HG02938 (cell line): ENCODE data around the gene KRTAP10-1.
"Not testable (repeated sequence)": the region's sequence is repeated elsewhere in the genome, so short reads cannot be mapped to it uniquely, and the experiment has no call there.

ENCODE experiments used
- ATAC-seq: cut with Tn5 transposase; IDR thresholded peaks from one replicate; pipeline ENCODE4 v1.9.1; 2021; ENCODE audit warnings: mild to moderate bottlenecking, moderate library complexity; ENCODE audit not compliant: unreplicated experiment

KRTAP10-1 gene

DNA sequence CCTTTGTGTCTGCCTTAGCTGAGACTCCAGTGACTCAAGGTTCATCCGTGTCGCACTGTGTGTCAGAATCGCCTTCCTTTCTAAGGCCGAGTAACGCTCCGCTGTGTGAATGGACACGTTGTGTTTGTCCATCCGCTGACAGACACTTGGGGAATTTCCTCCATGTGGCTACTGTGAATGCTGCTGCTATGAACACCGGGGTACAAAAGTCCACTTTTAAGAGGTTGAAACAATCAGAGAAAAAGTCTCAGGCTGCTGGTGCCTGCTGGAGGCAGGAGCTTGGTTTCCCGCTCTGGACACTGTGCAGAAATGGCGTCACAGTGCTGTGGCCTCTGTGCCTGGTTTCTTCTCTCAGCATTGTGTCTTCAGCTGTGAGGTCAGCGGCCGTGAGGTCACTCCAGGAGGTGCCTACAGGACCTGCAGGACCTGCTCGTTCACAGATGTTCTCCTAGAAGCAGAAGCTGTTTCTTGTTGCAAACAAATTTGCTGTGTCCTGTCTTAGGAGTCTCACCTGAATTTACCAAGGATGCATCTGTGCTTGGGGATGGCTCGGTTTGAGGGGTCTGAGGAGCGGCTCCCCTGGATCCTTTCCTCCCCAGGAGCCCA, 34.2 kb downstream of the KRTAP10-1 start:
- no peak for ATAC-seq

DNA sequence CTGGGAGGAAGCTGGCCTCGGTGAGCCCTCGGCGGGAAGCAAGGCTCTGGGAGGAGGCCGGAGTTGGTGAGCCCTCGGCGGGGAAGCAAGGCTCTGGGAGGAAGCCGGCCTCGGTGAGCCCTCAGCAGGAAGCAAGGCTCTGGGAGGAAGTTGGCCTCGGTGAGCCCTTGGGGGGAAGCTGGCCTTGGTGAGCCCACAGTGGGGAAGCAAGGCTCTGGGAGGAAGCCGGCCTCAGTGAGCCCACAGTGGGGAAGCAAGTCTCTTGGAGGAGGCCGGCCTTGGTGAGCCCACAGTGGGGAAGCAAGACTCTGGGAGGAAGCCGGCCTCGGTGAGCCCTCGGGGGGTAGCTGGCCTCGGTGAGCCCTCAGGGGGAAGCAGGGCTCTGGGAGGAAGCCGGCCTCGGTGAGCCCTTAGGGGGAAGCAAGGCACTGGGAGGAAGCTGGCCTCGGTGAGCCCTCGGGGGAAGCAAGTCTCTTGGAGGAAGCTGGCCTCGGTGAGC, 36.0 kb downstream of the KRTAP10-1 start:
- no peak for ATAC-seq

DNA sequence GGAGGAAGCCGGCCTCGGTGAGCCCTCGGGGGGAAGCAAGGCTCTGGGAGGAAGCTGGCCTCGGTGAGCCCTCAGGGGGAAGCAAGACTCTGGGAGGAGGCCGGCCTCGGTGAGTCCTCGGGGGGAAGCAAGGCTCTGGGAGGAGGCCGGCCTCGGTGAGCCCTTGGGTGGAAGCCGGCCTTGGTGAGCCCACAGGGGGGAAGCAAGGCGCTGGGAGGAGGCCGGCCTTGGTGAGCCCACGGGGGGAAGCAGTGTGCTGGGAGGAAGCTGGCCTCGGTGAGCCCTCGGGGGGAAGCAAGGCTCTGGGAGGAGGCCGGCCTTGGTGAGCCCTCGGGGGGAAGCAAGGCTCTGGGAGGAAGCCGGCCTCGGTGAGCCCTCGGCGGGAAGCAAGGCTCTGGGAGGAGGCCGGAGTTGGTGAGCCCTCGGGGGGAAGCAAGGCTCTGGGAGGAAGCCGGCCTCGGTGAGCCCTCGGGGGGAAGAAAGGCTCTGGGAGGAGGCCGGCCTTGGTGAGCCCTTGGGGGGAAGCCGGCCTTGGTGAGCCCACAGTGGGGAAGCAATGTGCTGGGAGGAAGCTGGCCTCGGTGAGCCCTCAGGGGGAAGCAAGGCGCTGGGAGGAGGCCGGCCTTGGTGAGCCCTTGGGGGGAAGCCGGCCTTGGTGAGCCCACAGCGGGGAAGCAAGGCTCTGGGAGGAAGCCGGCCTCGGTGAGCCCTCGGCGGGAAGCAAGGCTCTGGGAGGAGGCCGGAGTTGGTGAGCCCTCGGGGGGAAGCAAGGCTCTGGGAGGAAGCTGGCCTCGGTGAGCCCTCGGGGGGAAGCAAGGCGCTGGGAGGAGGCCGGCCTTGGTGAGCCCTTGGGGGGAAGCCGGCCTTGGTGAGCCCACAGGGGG, 36.7 kb downstream of the KRTAP10-1 start:
- not testable (repeated sequence) for ATAC-seq

DNA sequence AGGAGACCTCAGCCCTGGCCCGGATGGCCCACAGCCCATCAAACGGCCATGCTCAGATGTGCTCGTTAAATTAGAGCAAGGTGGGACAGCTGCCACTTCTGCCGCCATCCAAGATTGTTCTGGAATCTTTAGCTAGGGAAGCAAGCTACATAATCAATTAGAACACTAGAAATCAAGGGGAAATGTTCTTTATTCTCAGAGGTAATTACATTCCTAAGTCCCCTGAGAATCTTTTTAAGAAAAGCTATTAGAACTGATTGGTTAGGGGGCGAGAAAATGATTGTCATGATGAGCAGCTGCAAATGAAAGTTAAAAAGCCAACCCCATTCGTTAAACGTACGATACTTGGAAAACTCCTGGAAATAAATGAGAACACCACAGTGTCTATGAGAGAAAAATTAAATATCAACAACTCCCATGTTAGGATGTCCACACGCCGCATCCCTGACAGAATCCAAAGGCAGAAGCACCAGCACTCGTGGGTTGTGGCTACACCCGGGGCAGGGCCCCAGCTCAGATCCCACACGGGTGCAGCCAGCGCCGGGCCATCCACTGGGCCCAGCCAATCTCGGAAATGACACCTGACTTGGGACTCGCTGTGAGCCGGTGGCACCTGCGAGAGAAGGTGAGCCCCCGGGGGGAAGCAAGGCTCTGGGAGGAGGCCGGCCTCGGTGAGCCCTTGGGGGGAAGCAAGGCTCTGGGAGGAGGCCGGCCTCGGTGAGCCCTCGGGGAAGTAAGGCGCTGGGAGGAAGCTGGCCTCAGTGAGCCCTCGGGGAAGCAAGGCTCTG, 37.6 kb downstream of the KRTAP10-1 start:
- ATAC-seq = no peak

GRCh38 chr21:44500111-44500510, 39.9 kb downstream of the KRTAP10-1 start:
- ATAC-seq = no peak

- ATAC-seq = no peak
These were observed 40.4 kb downstream of the KRTAP10-1 start for GRCh38 chr21:44499631-44500030.

DNA sequence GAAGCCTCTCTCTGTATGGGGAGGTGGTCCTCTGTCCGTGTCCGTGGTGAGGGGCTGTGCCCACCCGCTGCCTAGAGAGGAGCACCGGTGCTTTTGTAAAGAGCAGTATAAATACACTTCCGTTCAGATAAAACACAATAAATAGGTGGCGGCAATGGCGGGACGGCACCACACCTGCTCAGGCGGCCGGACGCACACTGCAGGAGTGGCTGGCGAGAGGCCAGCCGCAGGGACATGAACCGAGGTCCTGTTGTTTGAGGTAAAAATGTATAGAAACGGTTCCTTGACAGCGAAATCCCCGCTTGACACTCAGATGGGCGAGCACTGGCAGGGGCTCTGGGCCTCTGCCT, 40.8 kb downstream of the KRTAP10-1 start:
- no peak for ATAC-seq

- no peak for ATAC-seq
These were observed 41.5 kb downstream of the KRTAP10-1 start for GRCh38 chr21:44498280-44499210.

DNA sequence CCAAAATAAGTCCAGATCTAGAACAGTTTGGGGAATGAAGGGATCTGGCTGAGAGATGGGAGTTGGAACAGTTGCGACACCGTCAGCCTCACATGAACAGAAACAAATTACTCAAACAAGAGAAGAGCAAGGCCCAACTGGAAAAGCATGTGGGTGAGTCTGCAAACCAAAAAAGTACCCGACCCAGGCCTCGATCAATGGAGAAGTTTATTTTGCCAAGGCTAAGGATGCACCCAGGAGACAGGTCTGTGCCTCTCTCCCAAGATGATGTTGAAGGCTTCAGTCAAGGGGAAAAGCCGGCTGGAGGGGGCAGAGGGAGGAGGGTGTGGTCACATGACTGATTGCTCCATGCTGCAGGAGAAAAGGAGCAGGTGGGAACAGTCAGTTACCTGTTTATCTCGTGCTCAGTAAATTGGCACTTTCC, 42.3 kb downstream of the KRTAP10-1 start:
- no peak for ATAC-seq

GRCh38 chr21:44496564-44497550, 43.1 kb downstream of the KRTAP10-1 start:
- no peak for ATAC-seq

- no peak for ATAC-seq
These were observed 44.1 kb downstream of the KRTAP10-1 start for GRCh38 chr21:44495611-44496563.

- ATAC-seq = no peak
These were observed 45.0 kb downstream of the KRTAP10-1 start for GRCh38 chr21:44494956-44495355.

- ATAC-seq = no peak
These were observed 45.6 kb downstream of the KRTAP10-1 start for GRCh38 chr21:44494418-44494817.

DNA sequence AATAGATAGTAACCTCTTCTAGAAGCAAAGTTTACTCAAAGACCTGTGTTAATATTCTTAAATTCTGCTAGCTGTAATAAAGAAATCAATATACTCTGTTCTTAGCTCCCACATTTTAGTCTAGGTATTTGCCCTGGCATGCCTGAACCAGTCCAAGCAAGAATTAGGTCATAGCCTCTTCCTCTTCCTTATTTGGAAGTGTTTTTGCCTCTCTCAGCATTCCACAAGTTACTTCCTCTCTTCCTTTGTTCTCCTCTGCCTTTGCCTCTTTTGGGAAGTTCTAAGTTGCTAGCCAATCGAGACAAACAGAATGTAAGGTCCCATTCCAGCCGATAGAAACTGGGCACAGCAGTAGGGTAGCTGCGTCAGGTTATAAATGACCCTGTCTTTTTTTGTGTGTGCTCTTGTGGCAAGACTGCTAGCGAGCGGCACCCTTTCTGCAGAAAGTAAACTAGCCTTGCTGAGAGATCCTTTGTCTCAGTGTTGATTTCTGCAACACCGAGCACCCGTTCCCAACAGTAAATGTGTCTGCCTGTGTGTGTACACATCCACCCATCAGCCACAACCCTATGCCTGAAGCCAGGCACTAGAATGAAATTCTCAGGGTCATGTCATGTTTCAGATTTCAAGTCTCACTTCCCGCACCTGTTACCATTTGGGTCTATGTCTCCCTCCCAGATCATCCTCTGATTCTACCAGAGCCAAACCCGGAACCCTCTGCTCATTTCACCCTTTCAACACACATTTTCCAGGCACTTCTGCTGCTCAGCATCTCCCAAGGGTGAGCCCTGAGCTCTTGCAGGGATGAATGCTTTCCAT, 47.2 kb downstream of the KRTAP10-1 start:
- no peak for ATAC-seq

DNA sequence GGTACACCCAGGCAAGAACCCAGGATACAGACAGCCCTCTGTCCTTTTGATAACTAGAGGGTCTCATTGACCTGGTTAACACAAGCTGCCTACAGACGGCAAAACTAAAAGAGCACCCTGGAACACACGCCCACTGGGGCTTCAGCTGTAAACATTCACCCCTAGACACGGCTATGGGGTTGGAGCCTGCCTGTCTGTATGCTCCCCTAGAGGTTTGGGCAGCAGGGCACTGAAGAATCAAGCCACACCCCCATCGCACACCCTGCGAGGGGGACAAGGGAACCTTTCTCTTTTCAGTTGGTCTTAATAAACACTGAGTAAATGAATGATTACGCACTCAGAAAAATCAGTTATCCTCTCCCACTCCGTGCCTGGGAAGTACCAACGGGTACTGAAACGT, 49.2 kb downstream of the KRTAP10-1 start:
- ATAC-seq = no peak

DNA sequence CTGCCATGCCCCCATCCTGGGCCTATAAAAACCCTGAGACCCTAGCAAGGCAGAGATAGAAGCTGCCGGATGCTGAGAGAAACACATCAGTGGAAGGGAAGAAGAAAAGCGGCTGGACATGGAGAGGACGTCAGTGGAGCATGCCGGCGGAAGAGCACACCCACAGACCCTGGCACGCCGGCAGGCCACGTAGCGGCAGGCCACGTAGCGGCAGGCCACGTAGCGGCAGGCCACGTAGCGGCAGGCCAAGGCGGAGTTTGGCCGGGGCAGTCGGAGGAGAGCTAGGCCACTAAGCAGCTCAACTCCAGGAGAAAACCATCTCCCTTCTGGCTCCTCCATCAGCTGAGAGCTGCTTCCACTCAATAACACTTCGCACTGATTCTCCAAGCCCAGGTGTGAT, 49.6 kb downstream of the KRTAP10-1 start:
- no peak for ATAC-seq

DNA sequence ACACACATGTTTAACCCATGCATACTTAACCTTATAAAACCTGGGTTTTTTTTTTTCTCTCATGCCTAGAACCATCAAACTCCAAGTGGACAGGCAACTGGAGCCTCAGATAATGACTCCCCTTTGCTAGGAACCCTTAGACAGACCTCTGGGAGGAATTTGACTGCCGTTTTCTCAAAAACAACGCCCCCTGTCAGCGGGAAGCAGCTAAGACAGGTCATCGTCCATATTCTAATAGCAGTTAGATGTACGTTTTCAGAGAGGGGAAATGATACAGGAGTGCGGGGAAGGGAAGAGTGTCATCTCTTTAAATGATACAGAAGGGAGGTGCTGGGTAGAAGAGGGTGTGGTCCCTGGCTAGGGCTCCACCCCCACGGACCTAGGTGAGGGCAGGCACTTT, 50.0 kb downstream of the KRTAP10-1 start:
- ATAC-seq = no peak
